Stimulated activated naive CD8-positive, alpha-beta T cell treated with anti-CD3 and anti-CD28 coated beads, Interleukin-15, Interleukin-2, amounts not matched to agents 100 ng/mL and 50 ng/mL, for 24 hours (primary cell): ENCODE results near the gene LMTK2.

Experiments used
- H3K27ac Mint-ChIP-seq: one replicate; pipeline ENCODE4 v1.8.0; 2021; ENCODE audit warnings: mild to moderate bottlenecking, mixed read lengths
- H3K27me3 Mint-ChIP-seq: one replicate; pipeline ENCODE4 v1.8.0; 2021; ENCODE audit warnings: mixed read lengths
- H3K36me3 Mint-ChIP-seq: one replicate; pipeline ENCODE4 v1.8.0; 2021; ENCODE audit warnings: low read depth, mixed read lengths
- H3K4me1 Mint-ChIP-seq: one replicate; pipeline ENCODE4 v1.8.0; 2021; ENCODE audit warnings: low read depth, mixed read lengths
- H3K4me3 Mint-ChIP-seq: one replicate; pipeline ENCODE4 v1.8.0; 2021; ENCODE audit warnings: mild to moderate bottlenecking, mixed read lengths
- H3K9me3 Mint-ChIP-seq: one replicate; pipeline ENCODE4 v1.8.0; 2021; ENCODE audit warnings: mixed read lengths

LMTK2 gene

GRCh38 chr7:98170966-98171365 lies 64.3 kb downstream of the LMTK2 start:
- Mint-ChIP-seq H3K27me3 (no peaks in the 10 kb centered on the region), H3K4me3 (no peak overlapping the region)

GRCh38 chr7:98171449-98171848 lies 64.8 kb downstream of the LMTK2 start:
- H3K36me3 Mint-ChIP-seq = peaks cover 13% of the 10 kb centered on the region
- no peaks in the 10 kb centered on the region for H3K27me3 Mint-ChIP-seq
- no peak overlapping the region for H3K27ac Mint-ChIP-seq
- peaks cover 4% of the 10 kb centered on the region for H3K4me1 Mint-ChIP-seq
- H3K4me3 Mint-ChIP-seq = no peak overlapping the region
- no peaks in the 10 kb centered on the region for H3K9me3 Mint-ChIP-seq

More at GRCh38 chr7:98170966-98171365, 64.3 kb downstream of the LMTK2 start:
- Mint-ChIP-seq H3K27ac (no peak overlapping the region), H3K4me1 (peaks cover 4% of the 10 kb centered on the region), H3K9me3 (no peaks in the 10 kb centered on the region), H3K36me3 (peaks cover 13% of the 10 kb centered on the region)

DNA sequence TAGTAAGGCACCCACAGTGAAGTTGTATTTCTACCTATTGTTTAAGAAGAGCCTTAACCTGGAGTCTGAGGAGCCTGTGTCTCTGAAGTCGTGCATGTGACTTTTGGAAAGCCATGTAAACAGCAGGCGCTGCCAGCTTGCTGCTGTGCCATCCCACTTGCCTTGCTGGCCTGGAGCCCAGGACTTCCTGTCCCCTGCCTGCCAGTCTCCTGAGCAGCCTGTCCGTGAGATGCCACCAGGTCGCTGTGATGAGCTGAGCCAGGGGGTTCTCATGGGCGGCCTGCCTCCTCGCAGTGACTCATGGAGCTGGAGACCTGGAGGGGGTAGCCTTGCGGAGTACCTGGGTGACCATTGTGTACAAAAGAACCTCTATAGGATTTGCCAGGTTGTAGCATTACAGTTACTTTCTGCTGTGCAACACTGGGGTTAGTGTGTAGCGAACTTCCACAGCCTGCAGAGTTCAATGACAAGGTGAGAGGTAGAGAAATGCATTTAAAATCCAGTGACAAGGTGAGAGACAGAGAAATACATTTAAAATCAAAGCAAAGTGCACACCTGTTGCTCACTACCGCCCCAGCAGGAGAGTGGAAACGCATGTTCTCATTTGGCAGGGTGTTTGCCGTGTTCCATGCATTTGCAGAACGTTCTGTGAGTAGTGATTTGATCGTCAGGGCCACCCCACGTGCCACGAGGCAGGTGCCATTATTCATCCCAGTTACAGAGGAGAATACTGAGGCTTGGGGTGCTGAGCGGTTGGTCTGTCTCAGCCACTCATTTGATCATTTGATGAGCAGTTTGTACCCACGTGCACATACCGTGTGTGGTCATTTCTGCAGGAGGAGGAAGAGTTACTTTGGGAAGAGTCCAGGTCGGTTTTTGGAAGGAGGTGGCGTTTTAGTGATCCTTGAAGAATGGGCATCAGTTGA lies 67.9 kb downstream of the LMTK2 start:
- Mint-ChIP-seq H3K4me1 (no peaks in the 10 kb centered on the region), H3K4me3 (no peak overlapping the region), H3K9me3 (no peaks in the 10 kb centered on the region), H3K27ac (no peak overlapping the region), H3K36me3 (peaks cover 13% of the 10 kb centered on the region), H3K27me3 (no peaks in the 10 kb centered on the region)

GRCh38 chr7:98175260-98175940 lies 68.7 kb downstream of the LMTK2 start:
- H3K9me3 Mint-ChIP-seq = no peaks in the 10 kb centered on the region
- no peak overlapping the region for H3K4me3 Mint-ChIP-seq
- no peak overlapping the region for H3K27ac Mint-ChIP-seq
- no peaks in the 10 kb centered on the region for H3K27me3 Mint-ChIP-seq
- H3K4me1 Mint-ChIP-seq = no peaks in the 10 kb centered on the region
- peaks cover 13% of the 10 kb centered on the region for H3K36me3 Mint-ChIP-seq

DNA sequence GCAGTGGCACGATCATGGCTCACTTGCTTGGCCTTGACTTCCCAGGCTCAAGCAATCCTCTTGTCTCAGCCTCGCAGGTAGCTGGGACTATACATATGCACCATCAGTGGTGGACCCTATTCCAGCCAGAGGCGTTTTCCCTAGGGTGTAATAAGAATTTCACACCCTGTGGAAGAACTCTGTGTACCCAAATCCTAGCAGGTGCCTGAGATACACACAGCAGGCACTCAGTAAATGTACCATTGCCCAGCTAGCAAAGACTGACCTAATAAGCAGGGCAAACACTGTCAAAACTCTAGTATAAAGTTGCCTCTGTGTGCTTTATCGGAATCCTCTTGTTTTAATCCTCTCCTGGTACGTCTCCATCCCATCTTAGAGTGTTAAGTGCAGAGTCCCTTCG lies 70.9 kb downstream of the LMTK2 start:
- no peaks in the 10 kb centered on the region for H3K27me3 Mint-ChIP-seq
- H3K27ac Mint-ChIP-seq = no peak overlapping the region
- no peak overlapping the region for H3K4me3 Mint-ChIP-seq
- no peaks in the 10 kb centered on the region for H3K4me1 Mint-ChIP-seq
- peaks cover 14% of the 10 kb centered on the region for H3K36me3 Mint-ChIP-seq
- no peaks in the 10 kb centered on the region for H3K9me3 Mint-ChIP-seq

DNA sequence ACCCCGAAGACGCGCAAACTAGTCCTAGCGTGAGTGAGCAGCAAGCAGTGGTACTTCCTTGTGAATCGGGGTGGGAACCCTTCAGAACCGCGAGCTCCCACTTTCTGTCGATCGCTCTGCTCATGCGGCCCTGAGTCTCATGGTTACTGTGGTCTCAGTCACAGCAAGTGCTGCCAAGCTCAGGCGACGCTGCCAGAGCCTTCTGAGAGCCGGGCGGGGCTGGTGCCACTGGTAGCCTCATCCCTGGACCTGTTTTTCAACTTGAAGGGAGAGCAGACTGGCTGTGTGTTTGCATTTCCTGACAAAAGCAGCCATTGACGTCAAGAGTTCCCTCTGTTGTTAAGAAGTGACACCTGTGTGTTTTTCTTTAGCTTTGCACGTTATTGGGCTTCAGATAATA lies 71.7 kb downstream of the LMTK2 start:
- H3K27ac Mint-ChIP-seq = no peak overlapping the region
- no peaks in the 10 kb centered on the region for H3K9me3 Mint-ChIP-seq
- H3K4me3 Mint-ChIP-seq = no peak overlapping the region
- H3K27me3 Mint-ChIP-seq = no peaks in the 10 kb centered on the region
- no peaks in the 10 kb centered on the region for H3K4me1 Mint-ChIP-seq
- H3K36me3 Mint-ChIP-seq = peaks cover 14% of the 10 kb centered on the region

GRCh38 chr7:98178762-98179490 lies 72.3 kb downstream of the LMTK2 start:
- Mint-ChIP-seq H3K36me3 (peaks cover 14% of the 10 kb centered on the region), H3K4me1 (no peaks in the 10 kb centered on the region), H3K4me3 (no peak overlapping the region), H3K27ac (no peak overlapping the region), H3K9me3 (no peaks in the 10 kb centered on the region), H3K27me3 (no peaks in the 10 kb centered on the region)

GRCh38 chr7:98180751-98181150 lies 74.1 kb downstream of the LMTK2 start:
- H3K27ac Mint-ChIP-seq = no peak overlapping the region
- peaks cover 10% of the 10 kb centered on the region for H3K36me3 Mint-ChIP-seq
- H3K9me3 Mint-ChIP-seq = no peaks in the 10 kb centered on the region
- no peaks in the 10 kb centered on the region for H3K4me1 Mint-ChIP-seq
- H3K4me3 Mint-ChIP-seq = no peak overlapping the region
- H3K27me3 Mint-ChIP-seq = no peaks in the 10 kb centered on the region

- H3K4me1 Mint-ChIP-seq = no peaks in the 10 kb centered on the region
- no peak overlapping the region for H3K27ac Mint-ChIP-seq
- H3K9me3 Mint-ChIP-seq = no peaks in the 10 kb centered on the region
- H3K36me3 Mint-ChIP-seq = peaks cover 29% of the 10 kb centered on the region
- no peaks in the 10 kb centered on the region for H3K27me3 Mint-ChIP-seq
- H3K4me3 Mint-ChIP-seq = no peak overlapping the region
Measured at GRCh38 chr7:98185101-98185500, 78.4 kb downstream of the LMTK2 start.

DNA sequence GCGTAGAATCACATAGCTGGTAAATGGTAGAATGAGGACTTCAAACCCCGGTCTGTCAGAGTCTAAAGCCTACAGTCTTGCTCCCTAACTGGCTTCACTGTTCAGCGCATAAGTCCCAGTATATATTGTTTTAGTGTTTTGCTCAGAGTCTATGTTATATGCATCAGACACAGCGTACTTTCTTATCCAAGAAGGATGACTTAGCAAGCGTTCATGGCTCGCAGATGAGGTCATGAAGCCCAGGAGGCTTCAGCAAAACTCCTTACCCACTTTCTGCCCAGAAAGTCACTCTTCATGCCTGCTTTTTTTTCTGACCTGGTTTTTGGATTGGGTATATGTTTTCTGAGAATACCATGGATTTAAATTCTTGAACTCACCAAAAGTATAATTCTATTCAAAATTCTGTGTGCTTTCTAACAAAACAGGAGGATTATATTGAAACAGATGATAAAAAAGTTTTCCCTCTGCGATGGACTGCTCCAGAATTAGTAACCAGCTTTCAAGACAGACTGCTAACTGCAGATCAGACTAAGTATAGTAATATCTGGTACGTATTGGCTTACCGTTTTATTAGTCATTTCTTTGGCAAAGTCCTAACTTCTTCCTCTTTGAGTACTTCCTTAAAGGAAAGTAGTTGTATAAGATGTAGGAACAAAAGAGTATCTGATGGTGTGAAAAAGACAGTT lies 79.9 kb downstream of the LMTK2 start:
- H3K4me3 Mint-ChIP-seq = no peak overlapping the region
- no peaks in the 10 kb centered on the region for H3K27me3 Mint-ChIP-seq
- no peaks in the 10 kb centered on the region for H3K4me1 Mint-ChIP-seq
- H3K27ac Mint-ChIP-seq = no peak overlapping the region
- H3K36me3 Mint-ChIP-seq = peaks cover 31% of the 10 kb centered on the region
- no peaks in the 10 kb centered on the region for H3K9me3 Mint-ChIP-seq

- Mint-ChIP-seq H3K4me3 (no peak overlapping the region), H3K4me1 (no peaks in the 10 kb centered on the region), H3K27me3 (no peaks in the 10 kb centered on the region), H3K36me3 (peaks cover 28% of the 10 kb centered on the region), H3K27ac (no peak overlapping the region), H3K9me3 (no peaks in the 10 kb centered on the region)
Measured at GRCh38 chr7:98187138-98187502, 80.5 kb downstream of the LMTK2 start.

GRCh38 chr7:98189559-98189958 lies 82.9 kb downstream of the LMTK2 start:
- no peaks in the 10 kb centered on the region for H3K9me3 Mint-ChIP-seq
- H3K4me3 Mint-ChIP-seq = no peak overlapping the region
- H3K27me3 Mint-ChIP-seq = no peaks in the 10 kb centered on the region
- H3K27ac Mint-ChIP-seq = no peak overlapping the region
- H3K36me3 Mint-ChIP-seq = peaks cover 45% of the 10 kb centered on the region
- H3K4me1 Mint-ChIP-seq = no peaks in the 10 kb centered on the region

GRCh38 chr7:98191668-98192431 lies 85.2 kb downstream of the LMTK2 start:
- H3K4me1 Mint-ChIP-seq = no peaks in the 10 kb centered on the region
- H3K27me3 Mint-ChIP-seq = no peaks in the 10 kb centered on the region
- H3K27ac Mint-ChIP-seq = no peak overlapping the region
- no peak overlapping the region for H3K4me3 Mint-ChIP-seq
- no peaks in the 10 kb centered on the region for H3K9me3 Mint-ChIP-seq
- H3K36me3 Mint-ChIP-seq = peaks cover 51% of the 10 kb centered on the region
